SU-DHL-6 (cell line): ENCODE results near the gene OTUB2.

ENCODE experiments used
- EZH2phosphoT487 ChIP-seq: fragments of 200-600 bp; sonication (generic), shearing (Covaris generic); conservative IDR thresholded peaks from 2 replicates; pipeline ENCODE4 v1.6.1; 2018; ENCODE audit warnings: mild to moderate bottlenecking, antibody characterized with exemption, low read length, moderate library complexity, mixed read lengths
- TF ChIP-seq, protein P1 (sequence below): fragments of 200-600 bp; sonication (generic); IDR thresholded peaks from one replicate; pipeline ENCODE4 v1.5.1; 2017; ENCODE audit warnings: antibody characterized with exemption, mild to moderate bottlenecking, low read length, moderate library complexity; ENCODE audit not compliant: insufficient read depth, poor library complexity, severe bottlenecking

DNA sequence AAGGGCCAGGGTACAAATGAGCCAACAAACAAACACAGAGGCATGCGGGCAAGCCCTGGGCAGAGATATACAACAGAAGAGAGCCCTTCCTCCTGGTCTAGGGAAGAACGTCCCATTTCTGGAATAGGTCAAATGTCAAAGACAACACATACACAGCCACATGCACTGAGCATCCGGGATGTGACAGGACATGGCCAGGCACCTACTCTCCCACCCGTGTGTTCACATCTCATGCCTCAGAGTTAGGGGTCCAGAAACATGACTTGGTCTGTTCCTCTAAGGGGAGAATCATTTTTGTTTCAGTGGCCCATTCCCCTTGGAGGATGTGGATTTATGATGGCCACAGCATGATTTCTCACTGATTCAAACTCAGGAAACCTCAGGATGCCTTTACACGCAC lies 49.0 kb upstream of the OTUB2 start:
- TF ChIP-seq, protein P1, sequence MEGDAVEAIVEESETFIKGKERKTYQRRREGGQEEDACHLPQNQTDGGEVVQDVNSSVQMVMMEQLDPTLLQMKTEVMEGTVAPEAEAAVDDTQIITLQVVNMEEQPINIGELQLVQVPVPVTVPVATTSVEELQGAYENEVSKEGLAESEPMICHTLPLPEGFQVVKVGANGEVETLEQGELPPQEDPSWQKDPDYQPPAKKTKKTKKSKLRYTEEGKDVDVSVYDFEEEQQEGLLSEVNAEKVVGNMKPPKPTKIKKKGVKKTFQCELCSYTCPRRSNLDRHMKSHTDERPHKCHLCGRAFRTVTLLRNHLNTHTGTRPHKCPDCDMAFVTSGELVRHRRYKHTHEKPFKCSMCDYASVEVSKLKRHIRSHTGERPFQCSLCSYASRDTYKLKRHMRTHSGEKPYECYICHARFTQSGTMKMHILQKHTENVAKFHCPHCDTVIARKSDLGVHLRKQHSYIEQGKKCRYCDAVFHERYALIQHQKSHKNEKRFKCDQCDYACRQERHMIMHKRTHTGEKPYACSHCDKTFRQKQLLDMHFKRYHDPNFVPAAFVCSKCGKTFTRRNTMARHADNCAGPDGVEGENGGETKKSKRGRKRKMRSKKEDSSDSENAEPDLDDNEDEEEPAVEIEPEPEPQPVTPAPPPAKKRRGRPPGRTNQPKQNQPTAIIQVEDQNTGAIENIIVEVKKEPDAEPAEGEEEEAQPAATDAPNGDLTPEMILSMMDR = no peak
- TF ChIP-seq EZH2phosphoT487 = no peak
